ENCODE results near the gene NBL1. TPM values are rescaled to one million over a fixed set of nuclear protein-coding genes. Genes with fewer than 3 reads are reported as not detected.

The NBL1 gene, protein sequence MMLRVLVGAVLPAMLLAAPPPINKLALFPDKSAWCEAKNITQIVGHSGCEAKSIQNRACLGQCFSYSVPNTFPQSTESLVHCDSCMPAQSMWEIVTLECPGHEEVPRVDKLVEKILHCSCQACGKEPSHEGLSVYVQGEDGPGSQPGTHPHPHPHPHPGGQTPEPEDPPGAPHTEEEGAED
- total RNA-seq (2022; extraction: Qiagen RNA extraction) = 39.3 to 69.3 TPM (median 64.9 TPM) in 5 replicates

DNA sequence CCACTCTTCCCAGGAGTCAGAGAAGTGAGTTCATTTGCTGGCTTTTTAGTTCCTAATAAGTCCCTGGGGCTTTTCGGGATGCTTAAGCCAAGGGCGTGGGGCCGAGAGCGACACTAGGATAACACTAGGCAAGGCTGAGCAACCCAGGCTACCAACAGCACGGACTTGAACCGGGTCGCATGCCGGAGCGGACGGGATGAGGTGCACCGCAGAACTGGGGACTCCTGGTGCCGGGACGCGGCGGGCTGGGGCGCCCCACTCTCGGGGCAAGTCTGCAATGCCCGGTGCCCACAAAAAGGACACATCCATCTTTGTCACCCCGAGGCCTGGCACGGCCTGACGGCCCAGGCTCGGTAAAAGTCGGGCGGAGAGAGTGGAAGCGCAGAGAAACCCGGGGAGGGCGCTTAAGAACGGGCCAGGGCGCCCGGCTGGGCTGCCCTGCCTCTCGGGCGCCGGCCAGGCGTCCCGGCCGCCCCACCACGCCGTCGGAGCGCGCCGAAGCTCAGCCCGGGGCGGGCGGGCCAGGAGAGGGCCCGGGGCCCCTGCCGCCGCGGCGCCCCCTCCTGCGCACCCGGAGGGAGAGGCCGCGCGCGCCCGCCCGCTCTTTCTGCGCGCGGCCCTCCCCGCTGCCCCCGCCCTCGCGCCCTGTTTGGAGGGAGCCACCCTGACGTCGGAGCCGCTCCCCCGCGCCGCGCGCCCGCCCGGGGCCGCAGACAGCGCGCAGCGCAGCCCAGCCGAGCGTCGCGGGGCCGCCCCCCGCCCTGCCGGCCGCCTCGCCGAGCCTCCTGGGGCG lies at the start of gene NBL1:
Gene NBL1 (plus strand): TSS at position 710 of the 793 bp plus-strand sequence. CDS start 10,720 bp downstream, outside the sequence.

GRCh38 chr1:19664453-19665185 lies 20.5 kb downstream of the NBL1 start, which contains the start of gene HTR6:
TSS of gene HTR6 (plus strand) at chr1:19664875. CDS start at chr1:19665754, 879 bp downstream.

Other genes with a start within 250 kb of the NBL1 start
- gene CAPZB, start 158.8 kb upstream of the NBL1 start, total RNA-seq (2022; extraction: Qiagen RNA extraction) = 231 to 246 TPM (median 242 TPM) in 5 replicates
- gene HTR6, start 20.6 kb downstream of the NBL1 start, total RNA-seq (2022; extraction: Qiagen RNA extraction) = 0.08 to 0.28 TPM (median 0.19 TPM) in 5 replicates
- 5.9 to 7.4 TPM (median 7.0 TPM) in 5 replicates for gene TMCO4, start 155.6 kb downstream of the NBL1 start, total RNA-seq (2022; extraction: Qiagen RNA extraction)
- not detected in 5 replicates for gene RNF186, start 171.0 kb downstream of the NBL1 start, total RNA-seq (2022; extraction: Qiagen RNA extraction)
- 2.2 to 3.4 TPM (median 2.6 TPM) in 5 replicates for gene OTUD3, start 238.1 kb downstream of the NBL1 start, total RNA-seq (2022; extraction: Qiagen RNA extraction)

Measured in A549 treated with dexamethasone at 1 μM for 4 hours (cell line).